HTERT RPE-1 (cell line): ENCODE measurements around the gene APOBEC3B.
"Not testable (repeated sequence)": the region's sequence is repeated elsewhere in the genome, so short reads cannot be mapped to it uniquely, and the experiment has no call there.

ENCODE experiments used
- in situ Hi-C: fragments of 300-500 bp; cut with MboI; formaldehyde crosslinking; loops from 4 replicates; pipeline ENCODE4 v1.14.3; 2020; ENCODE audit warnings: low sequenced_read_pairs

APOBEC3B gene

DNA sequence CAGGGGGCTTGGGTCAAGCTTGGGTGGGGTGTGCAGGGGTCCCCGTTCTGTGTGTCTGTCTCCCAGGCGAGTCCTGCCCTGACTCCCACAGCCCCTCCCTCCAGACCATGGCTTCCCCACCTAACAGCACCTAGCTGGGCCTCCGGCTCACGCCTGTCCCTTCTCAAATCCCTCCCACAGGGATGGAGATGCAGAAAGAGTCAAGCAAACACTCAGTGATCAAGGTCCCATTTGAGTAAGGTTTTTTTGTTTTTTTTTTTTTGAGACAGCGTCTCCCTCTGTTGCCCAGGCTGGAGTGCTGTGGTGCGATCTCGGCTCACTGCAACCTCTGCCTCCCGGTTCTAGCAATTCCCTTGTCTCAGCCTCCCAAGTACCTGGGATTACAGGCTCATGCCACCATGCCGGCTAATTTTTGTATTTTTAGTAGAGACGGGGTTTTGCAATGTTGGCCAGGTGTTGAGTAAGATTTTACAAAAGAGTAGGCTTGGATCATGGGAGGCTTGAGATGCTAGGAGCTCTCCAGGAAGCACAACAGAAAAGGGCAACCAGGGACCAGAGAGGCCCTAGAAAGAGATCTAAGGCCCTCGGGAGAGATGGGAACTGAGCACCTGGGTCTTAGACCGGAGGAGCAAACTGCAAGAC lies 44.5 kb downstream of the APOBEC3B start:
- in situ Hi-C loops: no loop called here

DNA sequence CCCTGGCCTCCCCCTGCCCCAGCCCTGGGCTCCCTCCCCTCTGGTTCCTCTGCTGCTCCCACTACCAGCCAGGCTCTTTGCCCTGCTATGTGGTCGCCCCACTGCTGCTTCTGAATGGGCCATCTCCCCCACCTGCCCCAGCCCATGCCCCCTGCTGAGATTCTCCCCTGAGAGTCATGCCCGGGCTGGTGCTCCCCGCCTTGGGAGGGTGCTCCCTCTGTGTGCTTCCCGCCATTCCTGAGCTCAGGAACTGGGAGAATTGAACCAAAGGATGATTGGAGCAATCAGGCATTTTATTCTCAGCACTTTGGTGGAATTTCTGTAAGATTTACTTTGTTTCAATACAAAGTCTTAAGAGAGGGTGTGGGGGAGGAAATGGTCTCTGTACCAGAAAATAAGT lies 45.6 kb downstream of the APOBEC3B start:
- in situ Hi-C loops: no loop called here

DNA sequence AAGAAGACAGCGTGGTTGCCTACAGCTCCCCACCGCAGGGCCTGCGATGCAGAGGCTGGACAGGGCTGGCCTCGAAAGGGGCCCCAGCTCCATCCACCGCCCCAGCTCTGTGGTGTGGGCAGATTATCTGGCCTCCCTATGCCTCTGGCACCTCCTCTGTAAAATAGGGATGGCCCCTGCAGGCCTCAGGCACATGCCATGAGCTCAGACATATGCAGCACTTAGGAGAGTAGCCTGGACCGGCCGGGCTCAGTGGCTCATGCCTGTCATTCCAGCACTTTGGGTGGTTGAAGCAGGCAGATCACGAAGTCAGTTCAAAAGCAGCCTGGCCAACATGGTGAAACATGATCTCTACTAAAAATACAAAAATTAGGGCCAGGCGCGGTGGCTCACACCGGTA lies 46.1 kb downstream of the APOBEC3B start:
- in situ Hi-C loops: no loop called here

DNA sequence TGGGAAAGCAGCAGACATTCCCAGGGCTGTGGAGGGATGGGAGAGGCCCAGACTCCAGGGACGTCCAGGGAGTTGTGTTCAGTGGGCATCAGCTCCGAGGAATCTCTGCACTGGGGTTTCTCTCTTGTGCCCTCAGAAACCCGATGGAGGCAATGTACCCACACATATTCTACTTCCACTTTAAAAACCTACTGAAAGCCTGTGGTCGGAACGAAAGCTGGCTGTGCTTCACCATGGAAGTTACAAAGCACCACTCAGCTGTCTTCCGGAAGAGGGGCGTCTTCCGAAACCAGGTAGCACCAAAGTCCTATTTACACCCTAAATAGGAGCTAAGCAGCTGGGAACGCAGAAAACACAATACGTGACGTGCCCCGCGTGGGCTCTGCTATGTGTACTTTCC lies 47.1 kb downstream of the APOBEC3B start:
- in situ Hi-C loops: no loop called here

DNA sequence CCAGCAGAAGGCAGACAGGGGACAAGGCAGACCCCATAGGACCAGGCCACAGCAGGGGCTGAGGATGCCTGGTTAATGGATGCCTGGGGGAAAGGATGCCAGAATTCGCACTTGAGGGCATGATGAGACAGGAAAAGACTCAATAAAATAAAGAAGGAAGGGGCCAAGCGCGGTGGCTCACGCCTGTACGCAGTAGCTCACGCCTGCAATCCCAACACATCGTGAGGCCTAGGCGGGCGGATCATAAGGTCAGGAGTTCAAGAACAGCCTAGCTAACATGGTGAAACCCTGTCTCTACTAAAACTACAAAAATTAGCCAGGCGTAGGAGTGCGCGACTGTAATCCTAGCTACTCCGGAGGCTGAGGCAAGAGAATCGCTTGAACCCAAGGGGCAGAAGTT lies 48.6 kb downstream of the APOBEC3B start:
- in situ Hi-C loops: no loop called here

DNA sequence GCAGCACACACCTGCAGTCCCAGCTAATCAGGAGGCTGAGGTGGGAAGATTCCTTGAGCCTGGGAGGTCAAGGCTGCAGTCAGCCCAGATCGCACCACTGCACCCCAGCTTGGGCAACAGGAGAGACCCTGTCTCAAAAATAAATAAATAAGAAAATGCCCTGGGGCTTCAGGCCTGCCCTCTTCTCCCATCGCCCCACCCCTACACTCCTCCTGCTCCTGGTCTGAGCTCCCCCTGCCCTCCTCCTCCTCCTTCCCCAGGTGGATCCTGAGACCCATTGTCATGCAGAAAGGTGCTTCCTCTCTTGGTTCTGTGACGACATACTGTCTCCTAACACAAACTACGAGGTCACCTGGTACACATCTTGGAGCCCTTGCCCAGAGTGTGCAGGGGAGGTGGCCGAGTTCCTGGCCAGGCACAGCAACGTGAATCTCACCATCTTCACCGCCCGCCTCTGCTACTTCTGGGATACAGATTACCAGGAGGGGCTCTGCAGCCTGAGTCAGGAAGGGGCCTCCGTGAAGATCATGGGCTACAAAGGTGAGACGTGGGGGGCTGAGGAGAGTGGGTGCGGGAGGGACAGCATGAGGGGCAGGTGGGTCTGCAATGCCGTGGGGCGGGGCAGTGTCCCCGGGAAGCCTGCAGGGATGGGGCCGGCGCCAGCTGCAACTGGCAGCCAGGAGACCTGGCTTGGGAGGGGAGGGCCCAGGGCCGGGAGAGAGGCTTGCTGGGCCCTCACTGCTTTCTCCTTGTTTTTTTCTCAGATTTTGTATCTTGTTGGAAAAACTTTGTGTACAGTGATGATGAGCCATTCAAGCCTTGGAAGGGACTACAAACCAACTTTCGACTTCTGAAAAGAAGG lies 49.5 kb downstream of the APOBEC3B start:
- in situ Hi-C loops: not testable (repeated sequence)

DNA sequence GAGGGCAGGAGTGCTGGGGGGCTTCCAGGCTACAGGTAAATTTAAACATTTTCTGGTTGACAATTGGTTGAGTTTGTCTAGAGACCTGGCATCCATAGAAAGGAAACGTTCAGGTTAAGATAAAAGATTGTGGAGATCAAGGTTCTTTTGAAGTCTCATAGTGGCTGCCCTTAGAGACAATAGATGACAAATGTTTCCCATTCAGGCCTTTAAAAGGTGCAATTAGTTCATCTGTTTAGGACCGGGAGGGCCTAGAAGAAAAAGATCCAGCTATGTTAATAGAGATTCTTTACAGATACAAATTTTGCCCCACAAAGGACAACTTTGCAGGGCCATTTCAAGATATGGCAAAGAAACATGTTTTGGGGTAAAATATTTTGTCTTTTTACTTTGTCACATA lies 54.9 kb downstream of the APOBEC3B start:
- in situ Hi-C loops: not testable (repeated sequence)

DNA sequence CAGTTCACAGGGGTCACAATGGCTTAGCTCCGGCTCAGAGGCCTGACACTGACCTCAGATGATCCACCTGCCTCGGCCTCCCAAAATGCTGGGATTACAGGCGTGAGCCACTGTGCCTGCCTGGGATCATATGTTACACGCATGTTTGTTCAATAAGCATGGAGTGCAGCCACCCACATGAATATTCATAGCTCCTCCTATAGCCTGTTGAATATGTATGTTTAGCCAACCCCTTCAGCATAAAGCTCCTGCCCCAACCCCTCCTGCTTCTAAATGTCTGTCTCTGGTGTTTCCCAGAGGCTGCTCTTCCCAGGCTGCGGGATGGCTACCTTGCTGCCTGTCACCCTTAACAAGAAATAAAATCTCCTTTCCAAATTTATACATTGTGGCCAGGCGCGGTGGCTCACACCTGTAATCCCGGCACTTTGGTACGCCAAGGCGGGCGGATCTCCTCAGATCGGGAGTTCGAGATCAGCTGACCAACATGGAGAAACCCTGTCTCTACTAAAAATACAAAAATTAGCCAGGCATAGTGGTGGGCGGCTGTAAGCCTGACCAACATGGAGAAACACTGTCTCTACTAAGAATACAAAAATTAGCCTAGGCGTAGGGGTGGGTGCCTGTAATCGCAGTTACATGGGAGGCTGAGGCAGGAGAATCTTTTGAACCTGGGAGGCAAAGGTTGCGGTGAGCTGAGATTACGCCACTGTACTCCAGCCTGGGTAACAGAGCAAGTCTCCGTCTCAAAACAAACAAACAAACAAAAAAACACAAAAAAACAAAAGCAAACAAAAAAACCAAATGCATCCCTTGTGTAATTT lies 57.4 kb downstream of the APOBEC3B start:
- in situ Hi-C loops: no loop called here

DNA sequence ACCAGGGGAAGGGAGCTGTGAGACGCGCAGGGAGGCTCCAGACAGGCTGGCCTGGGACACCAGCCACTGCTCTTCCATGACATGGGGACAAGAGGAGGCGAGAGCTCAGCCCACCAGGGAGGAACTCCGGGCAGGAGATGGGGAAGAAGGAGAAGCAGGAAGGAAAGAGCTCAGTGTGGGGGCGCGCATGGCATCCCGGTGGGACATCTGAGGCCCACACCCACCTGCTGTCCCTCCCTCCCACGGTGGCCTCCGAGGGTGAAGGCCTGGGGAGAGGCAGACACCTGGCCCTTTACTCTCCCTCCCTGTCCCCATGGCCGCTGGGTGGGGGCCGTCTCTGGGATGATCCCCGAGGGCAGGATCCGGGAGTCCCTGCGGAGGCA lies 58.0 kb downstream of the APOBEC3B start:
- in situ Hi-C loops: not testable (repeated sequence)

DNA sequence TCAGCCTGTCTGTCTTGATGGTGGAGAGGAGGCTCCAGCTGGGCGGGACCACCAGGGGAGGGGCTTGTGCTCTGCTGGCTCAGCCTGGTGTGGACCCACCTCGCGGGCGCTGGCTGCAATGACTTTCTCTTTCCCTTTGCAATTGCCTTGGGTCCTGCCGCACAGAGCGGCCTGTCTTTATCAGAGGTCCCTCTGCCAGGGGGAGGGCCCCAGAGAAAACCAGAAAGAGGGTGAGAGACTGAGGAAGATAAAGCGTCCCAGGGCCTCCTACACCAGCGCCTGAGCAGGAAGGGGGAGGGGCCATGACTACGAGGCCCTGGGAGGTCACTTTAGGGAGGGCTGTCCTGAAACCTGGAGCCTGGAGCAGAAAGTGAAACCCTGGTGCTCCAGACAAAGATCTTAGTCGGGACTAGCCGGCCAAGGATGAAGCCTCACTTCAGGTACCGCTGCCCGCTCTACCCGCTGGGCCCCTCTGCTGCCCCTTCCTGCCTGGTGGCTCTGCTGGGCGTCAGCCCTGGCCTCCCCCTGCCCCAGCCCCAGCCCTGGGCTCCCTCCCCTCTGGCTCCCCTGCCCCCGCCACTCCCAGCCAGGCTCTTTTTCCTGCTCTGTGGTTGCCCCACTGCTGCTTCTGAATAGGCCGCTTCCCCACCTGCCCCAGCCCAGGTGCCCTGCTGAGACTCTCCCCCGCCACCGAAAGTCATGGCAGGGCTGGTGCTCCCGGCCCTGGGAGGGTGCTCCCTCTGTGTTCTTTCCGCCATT lies 58.6 kb downstream of the APOBEC3B start, which contains the start of gene APOBEC3F:
TSS of gene APOBEC3F (plus strand) at position 327 of the 759 bp plus-strand sequence. CDS start at position 424, 97 bp downstream.
- in situ Hi-C loops: not testable (repeated sequence)

DNA sequence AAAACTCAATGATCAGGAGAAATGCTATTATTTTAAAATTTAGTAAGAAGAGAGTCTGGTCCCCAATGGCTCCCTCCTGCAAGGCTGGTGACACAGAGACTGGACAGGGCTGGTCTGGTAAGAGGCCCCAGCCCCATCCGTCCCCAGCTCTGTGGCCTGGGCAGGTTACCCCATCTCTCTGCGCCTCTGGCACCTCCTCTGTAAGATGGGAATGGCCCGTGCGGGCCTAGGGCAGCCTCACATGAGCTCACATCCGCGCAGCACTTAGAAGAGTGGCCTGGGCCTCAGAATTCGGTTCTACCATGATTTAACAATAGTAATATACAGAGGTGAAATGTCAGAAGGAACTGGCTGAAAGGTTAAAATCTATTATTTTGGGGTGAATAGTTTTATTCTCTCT lies 59.8 kb downstream of the APOBEC3B start:
- in situ Hi-C loops: no loop called here
